GM12878 (cell line): ENCODE measurements around the gene NIBAN1. TPM values are rescaled to one million over a fixed set of nuclear protein-coding genes. Genes with fewer than 3 reads are reported as not detected.

ENCODE experiments used
- ATAC-seq: fragments of 200-7000 bp; cut with Tn5 transposase; 3 replicates; pipeline ENCODE4 v1.9.1; 2020; ENCODE audit warnings: mild to moderate bottlenecking, moderate library complexity
- BruUV-seq: library from RNA; stranded (reverse); fragments of 400-500 nt; replicated peaks from 2 replicates; lab custom pipeline; 2021; lab: Mats Ljungman, UMichigan
- CTCF ChIA-PET: fragments of 300-600 bp; sonication (Branson Sonifier 250); formaldehyde crosslinking; extraction: SDS; loops from one replicate; lab custom pipeline; 2021; ENCODE audit warnings: inconsistent platforms; lab: Yijun Ruan, JAX
- POLR2A ChIA-PET: fragments of 350-600 bp; formaldehyde crosslinking; extraction: SDS; loops from one replicate; lab custom pipeline; 2021; ENCODE audit warnings: inconsistent platforms; lab: Charles Lee
- RAD21 ChIA-PET: fragments of 300-600 bp; sonication (Branson Sonifier 250); formaldehyde crosslinking; loops from one replicate; lab custom pipeline; 2023; ENCODE audit warnings: antibody characterized with exemption; ENCODE audit not compliant: unreplicated experiment; lab: Charles Lee
- SMC1A ChIA-PET: fragments of 300-600 bp; sonication (Branson Sonifier 250); formaldehyde crosslinking; loops from one replicate; lab custom pipeline; 2023; ENCODE audit not compliant: unreplicated experiment, uncharacterized antibody; lab: Charles Lee
- DNase-seq: peaks from one replicate; pipeline ENCODE4 v3.0.0-alpha.2; 2011; ENCODE audit warnings: low read depth, low spot score
- FAIRE-seq: peaks from 3 replicates; lab custom pipeline; 2011; peaks lifted over from hg19 to GRCh38; lab: Jason Lieb, UNC
- H2AFZ ChIP-seq: 2 replicates; pipeline ENCODE4 v1.6.0; 2011; ENCODE audit warnings: low read depth, low read length, control low read depth; ENCODE audit not compliant: control insufficient read depth
- H3K27ac ChIP-seq: 2 replicates; pipeline ENCODE4 v1.5.1; 2011; ENCODE audit warnings: control low read depth; ENCODE audit not compliant: control insufficient read depth, insufficient read depth
- H3K27me3 ChIP-seq, 2 experiments: replicated peaks in 1 of 2; 2 replicates each; pipeline versions ENCODE4 v1.6.0 to v1.6.1; 2011; ENCODE audit warnings: low read length in 1 of 2; ENCODE audit not compliant: control insufficient read depth in 2 of 2, insufficient read depth in 2 of 2
- H3K36me3 ChIP-seq, 2 experiments: 2 replicates each; pipeline ENCODE4 v1.5.1; 2011; ENCODE audit warnings: low read length in 1 of 2; ENCODE audit not compliant: control insufficient read depth in 2 of 2, insufficient read depth in 2 of 2
- H3K4me1 ChIP-seq: 2 replicates; pipeline ENCODE4 v1.6.1; 2011; ENCODE audit warnings: mild to moderate bottlenecking, low read length, moderate library complexity, mixed read lengths; ENCODE audit not compliant: control insufficient read depth, insufficient read depth
- H3K4me2 ChIP-seq: 2 replicates; pipeline ENCODE4 v1.6.0; 2011; ENCODE audit warnings: control low read depth; ENCODE audit not compliant: control insufficient read depth, insufficient read depth
- H3K4me3 ChIP-seq: fragments of 200-600 bp; sonication (generic); 2 replicates; pipeline ENCODE4 v1.5.1; 2016
- H3K79me2 ChIP-seq: 2 replicates; pipeline ENCODE4 v1.6.0; 2011; ENCODE audit warnings: low read length; ENCODE audit not compliant: control insufficient read depth, insufficient read depth
- H3K9ac ChIP-seq: 2 replicates; pipeline ENCODE4 v1.8.0; 2011; ENCODE audit warnings: low read length, control low read depth, mixed read lengths; ENCODE audit not compliant: control insufficient read depth, insufficient read depth
- H3K9me3 ChIP-seq: replicated peaks from 3 replicates; pipeline ENCODE4 v1.5.1; 2011; ENCODE audit warnings: mild to moderate bottlenecking, low read length; ENCODE audit not compliant: control insufficient read depth, insufficient read depth
- H4K20me1 ChIP-seq: 2 replicates; pipeline ENCODE4 v1.6.0; 2011; ENCODE audit not compliant: control insufficient read depth, insufficient read depth
- IKZF2 ChIP-seq, 2 experiments: fragments of 450-650 bp; IDR thresholded peaks; 2 replicates each; pipeline ENCODE4 v1.6.1; 2017; ENCODE audit warnings: mild to moderate bottlenecking in 2 of 2, moderate library complexity in 2 of 2
- MLLT1 ChIP-seq: fragments of 450-650 bp; IDR thresholded peaks from 2 replicates; pipeline ENCODE4 v1.6.1; 2016; ENCODE audit warnings: mild to moderate bottlenecking
- NR2C2 ChIP-seq: IDR thresholded peaks from 2 replicates; pipeline ENCODE4 v1.6.1; 2011; ENCODE audit warnings: borderline replicate concordance, low read depth; ENCODE audit not compliant: control insufficient read depth, insufficient read length
- POLR2AphosphoS5 ChIP-seq: IDR thresholded peaks from 2 replicates; pipeline ENCODE4 v1.6.1; 2011; ENCODE audit warnings: mild to moderate bottlenecking, low read length, inconsistent platforms
- ZZZ3 ChIP-seq: IDR thresholded peaks from 2 replicates; pipeline ENCODE4 v1.6.1; 2011; ENCODE audit warnings: low read depth; ENCODE audit not compliant: control insufficient read depth, insufficient read length
- WGBS: methylation state at CpG from one replicate; pipeline ENCODE4 v1.1.6; 2016; ENCODE audit warnings: low lambda C conversion rate; ENCODE audit not compliant: insufficient replicate concordance, insufficient coverage; ENCODE audit errors: missing lambda C conversion rate; 5-methylcytosine and 5-hydroxymethylcytosine counted together
- in situ Hi-C: fragments of 300-500 bp; cut with MboI; formaldehyde crosslinking; loops from 9 replicates; pipeline ENCODE4 v1.14.3; 2018; ENCODE audit warnings: mixed read lengths
- intact Hi-C: fragments of 100-400 bp; cut with micrococcal nuclease; formaldehyde crosslinking; loops from one replicate; pipeline ENCODE4 v1.14.2; 2022; ENCODE audit not compliant: unreplicated experiment
- polyA plus RNA-seq, 11 experiments: library from polyadenylated mRNA; depleted of rRNA in 4 of 11; unstranded in 6 of 11; stranded (reverse) in 5 of 11; fragments of >200 nt; fragmentation: Nextera tagmentation in 4 of 11; fragmentation: Illumina TruSeq in 1 of 11; extraction: Ambion mirVana in 4 of 11; extraction: Trizol in 1 of 11; gene quantifications; 1 replicate in 1 of 11; 2 replicates in 10 of 11; pipeline versions ENCODE4 v1.2.1 to v1.2.3, GENCODE V29; 2011 to 2016; ENCODE audit warnings: inconsistent platforms in 2 of 11, missing spikeins in 2 of 11, low read depth in 1 of 11
- total RNA-seq, 4 experiments: library from RNA; depleted of rRNA in 3 of 4; stranded (reverse); fragments of >200 nt in 3 of 4; fragmentation: Illumina TruSeq in 1 of 4; extraction: Trizol in 1 of 4; gene quantifications; 2 replicates each; pipeline versions ENCODE4 v1.2.1 to v1.2.3, GENCODE V29; 2013 to 2021

NIBAN1 gene
- total and polyA plus RNA-seq, 10 of the 15 experiments (the other 5 are each of a cell fraction or from before 2014, with no cell fraction given): 11.2 to 67.8 (median 44.3) TPM

GRCh38 chr1:184935920-184936798 is 38.1 kb downstream of the NIBAN1 start (continued):
- TF ChIP-seq MLLT1: no peak
- TF ChIP-seq NR2C2: no peak

- WGBS: 97% methylated on average over 2 of the region's 2 CpGs
Measured at GRCh38 chr1:184933944-184934343, 40.4 kb downstream of the NIBAN1 start.

More at GRCh38 chr1:184933944-184934343, 40.4 kb downstream of the NIBAN1 start:
- intact Hi-C loops: no loop called here
- Histone ChIP-seq H3K9me3 (no peaks in the 10 kb centered on the region), H3K27me3 (no peaks in the 10 kb centered on the region), H2AFZ (no peak overlapping the region), H3K4me3 (no peak overlapping the region), H4K20me1 (no peaks in the 10 kb centered on the region), H3K36me3 (no peaks in the 10 kb centered on the region), H3K4me1 (peaks cover 3% of the 10 kb centered on the region; the same call in 1 of the 2 replicates), H3K9ac (no peak overlapping the region), H3K27ac (no peak overlapping the region), H3K4me2 (no peak overlapping the region), H3K79me2 (no peaks in the 10 kb centered on the region; the same call in 1 of the 2 replicates)
- FAIRE-seq: no peak
- no peak for ATAC-seq
- TF ChIP-seq POLR2AphosphoS5: no peak
- no peak for TF ChIP-seq IKZF2 (IDR thresholded peaks at IDR 0.05)
- TF ChIP-seq ZZZ3: no peak
- SMC1A ChIA-PET: no interaction called here
- no TSS peak for BruUV-seq
- RAD21 ChIA-PET: no interaction called here
- in situ Hi-C loops: no loop called here
- no peak for DNase-seq
- POLR2A ChIA-PET: interaction anchor here (0.6 kb wide), 1 partner anchor 1834 kb away, joined by 3 read pairs; no protein-coding TSS in a partner anchor
- CTCF ChIA-PET: no interaction called here
